Panc1 (cell line): ENCODE measurements around the gene DCBLD1.

ENCODE experiments used
- POLR2AphosphoS5 ChIP-seq: IDR thresholded peaks from 2 replicates; pipeline ENCODE4 v1.6.1; 2012; ENCODE audit warnings: mild to moderate bottlenecking, low read depth, low read length, moderate library complexity
- SIN3A ChIP-seq: IDR thresholded peaks from 2 replicates; pipeline ENCODE4 v1.6.1; 2012; ENCODE audit warnings: low read depth, mild to moderate bottlenecking, low read length, moderate library complexity, borderline replicate concordance; ENCODE audit not compliant: insufficient read depth
- TF ChIP-seq, protein P1 (sequence below): fragments of 450-650 bp; IDR thresholded peaks from 2 replicates; pipeline ENCODE4 v1.5.1; 2017; ENCODE audit warnings: mild to moderate bottlenecking
- TF ChIP-seq, protein P2 (sequence below), 2 experiments: IDR thresholded peaks; 2 replicates each; pipeline ENCODE4 v1.6.1; 2011 to 2012; ENCODE audit warnings: low read depth in 2 of 2, control low read depth in 1 of 2, low read length in 1 of 2, mild to moderate bottlenecking in 1 of 2, moderate library complexity in 1 of 2; ENCODE audit not compliant: insufficient read depth in 1 of 2

DNA sequence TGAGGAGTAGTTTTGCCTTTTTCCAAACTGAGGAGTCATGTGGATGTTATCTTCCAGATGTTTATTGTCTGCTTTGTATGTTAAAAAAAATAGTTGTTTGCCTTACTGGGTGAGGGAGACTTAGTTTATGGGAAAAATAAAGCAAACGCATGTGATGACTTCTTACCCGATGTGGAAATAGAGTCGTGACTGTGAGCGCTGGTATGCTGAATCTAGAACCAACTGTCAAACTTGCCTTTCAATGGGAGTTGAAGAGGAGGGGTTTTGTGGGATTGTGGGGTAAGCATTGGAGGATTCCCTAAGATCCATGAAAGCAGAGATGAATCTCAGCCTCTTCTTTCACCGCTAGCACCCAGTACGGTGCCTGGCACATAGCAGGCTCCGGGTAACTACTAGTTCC, 5.3 kb downstream of the DCBLD1 start:
- TF ChIP-seq, protein P1, sequence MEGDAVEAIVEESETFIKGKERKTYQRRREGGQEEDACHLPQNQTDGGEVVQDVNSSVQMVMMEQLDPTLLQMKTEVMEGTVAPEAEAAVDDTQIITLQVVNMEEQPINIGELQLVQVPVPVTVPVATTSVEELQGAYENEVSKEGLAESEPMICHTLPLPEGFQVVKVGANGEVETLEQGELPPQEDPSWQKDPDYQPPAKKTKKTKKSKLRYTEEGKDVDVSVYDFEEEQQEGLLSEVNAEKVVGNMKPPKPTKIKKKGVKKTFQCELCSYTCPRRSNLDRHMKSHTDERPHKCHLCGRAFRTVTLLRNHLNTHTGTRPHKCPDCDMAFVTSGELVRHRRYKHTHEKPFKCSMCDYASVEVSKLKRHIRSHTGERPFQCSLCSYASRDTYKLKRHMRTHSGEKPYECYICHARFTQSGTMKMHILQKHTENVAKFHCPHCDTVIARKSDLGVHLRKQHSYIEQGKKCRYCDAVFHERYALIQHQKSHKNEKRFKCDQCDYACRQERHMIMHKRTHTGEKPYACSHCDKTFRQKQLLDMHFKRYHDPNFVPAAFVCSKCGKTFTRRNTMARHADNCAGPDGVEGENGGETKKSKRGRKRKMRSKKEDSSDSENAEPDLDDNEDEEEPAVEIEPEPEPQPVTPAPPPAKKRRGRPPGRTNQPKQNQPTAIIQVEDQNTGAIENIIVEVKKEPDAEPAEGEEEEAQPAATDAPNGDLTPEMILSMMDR: no peak
- TF ChIP-seq, protein P2, sequence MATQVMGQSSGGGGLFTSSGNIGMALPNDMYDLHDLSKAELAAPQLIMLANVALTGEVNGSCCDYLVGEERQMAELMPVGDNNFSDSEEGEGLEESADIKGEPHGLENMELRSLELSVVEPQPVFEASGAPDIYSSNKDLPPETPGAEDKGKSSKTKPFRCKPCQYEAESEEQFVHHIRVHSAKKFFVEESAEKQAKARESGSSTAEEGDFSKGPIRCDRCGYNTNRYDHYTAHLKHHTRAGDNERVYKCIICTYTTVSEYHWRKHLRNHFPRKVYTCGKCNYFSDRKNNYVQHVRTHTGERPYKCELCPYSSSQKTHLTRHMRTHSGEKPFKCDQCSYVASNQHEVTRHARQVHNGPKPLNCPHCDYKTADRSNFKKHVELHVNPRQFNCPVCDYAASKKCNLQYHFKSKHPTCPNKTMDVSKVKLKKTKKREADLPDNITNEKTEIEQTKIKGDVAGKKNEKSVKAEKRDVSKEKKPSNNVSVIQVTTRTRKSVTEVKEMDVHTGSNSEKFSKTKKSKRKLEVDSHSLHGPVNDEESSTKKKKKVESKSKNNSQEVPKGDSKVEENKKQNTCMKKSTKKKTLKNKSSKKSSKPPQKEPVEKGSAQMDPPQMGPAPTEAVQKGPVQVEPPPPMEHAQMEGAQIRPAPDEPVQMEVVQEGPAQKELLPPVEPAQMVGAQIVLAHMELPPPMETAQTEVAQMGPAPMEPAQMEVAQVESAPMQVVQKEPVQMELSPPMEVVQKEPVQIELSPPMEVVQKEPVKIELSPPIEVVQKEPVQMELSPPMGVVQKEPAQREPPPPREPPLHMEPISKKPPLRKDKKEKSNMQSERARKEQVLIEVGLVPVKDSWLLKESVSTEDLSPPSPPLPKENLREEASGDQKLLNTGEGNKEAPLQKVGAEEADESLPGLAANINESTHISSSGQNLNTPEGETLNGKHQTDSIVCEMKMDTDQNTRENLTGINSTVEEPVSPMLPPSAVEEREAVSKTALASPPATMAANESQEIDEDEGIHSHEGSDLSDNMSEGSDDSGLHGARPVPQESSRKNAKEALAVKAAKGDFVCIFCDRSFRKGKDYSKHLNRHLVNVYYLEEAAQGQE (IDR thresholded peaks at IDR 0.05; ENCODE audit: insufficient read depth in 1 of 2, low read depth in 2 of 2, low read length in 1 of 2): no peak
- TF ChIP-seq POLR2AphosphoS5 (no peak), SIN3A (no peak)
